Stomach (tissue), 9 donors: Measurements from ENCODE around the gene PTGIR. TPM values are rescaled to one million over a fixed set of nuclear protein-coding genes. Genes with fewer than 3 reads are reported as not detected.

Source experiments
- DNase-seq, 2 donors: peaks; one replicate each; pipeline versions ENCODE4 v3.0.0 to v3.0.0-alpha.2; 2013 to 2019
- H3K27ac ChIP-seq, 5 donors: fragments of 200-600 bp in 4 of 5; sonication (generic) in 4 of 5; one replicate each; pipeline ENCODE4 v1.5.1; 2013 to 2019; ENCODE audit warnings: mild to moderate bottlenecking in 1 of 5, moderate library complexity in 1 of 5
- H3K27me3 ChIP-seq, 3 donors: fragments of 200-600 bp; sonication (generic); one replicate each; pipeline ENCODE4 v1.5.1; 2017 to 2019; ENCODE audit warnings: mixed run types in 1 of 3
- H3K36me3 ChIP-seq, 4 donors: fragments of 200-600 bp; sonication (generic); 1 replicate in 3 of 4; 2 replicates in 1 of 4; pipeline ENCODE4 v1.5.1; 2016 to 2019
- H3K4me1 ChIP-seq, 4 donors: fragments of 200-600 bp; sonication (generic); one replicate each; pipeline ENCODE4 v1.5.1; 2016 to 2019
- H3K4me3 ChIP-seq, 4 donors: fragments of 200-600 bp; sonication (generic) in 3 of 4; one replicate each; pipeline ENCODE4 v1.5.1; 2016 to 2019; ENCODE audit warnings: mild to moderate bottlenecking in 1 of 4
- H3K9me3 ChIP-seq, 4 donors: fragments of 200-600 bp; sonication (generic); one replicate each; pipeline ENCODE4 v1.5.1; 2016 to 2019
- EP300 ChIP-seq: sonication (generic); formaldehyde crosslinking; IDR thresholded peaks from one replicate; pipeline ENCODE4 v1.6.1; 2017; ENCODE audit warnings: antibody characterized with exemption
- POLR2A ChIP-seq, 4 donors: fragments of 450-650 bp; IDR thresholded peaks; one replicate each; pipeline ENCODE4 v1.6.1; 2016; ENCODE audit warnings: antibody characterized with exemption in 4 of 4, control low read depth in 2 of 4, mild to moderate bottlenecking in 1 of 4, moderate library complexity in 1 of 4
- POLR2AphosphoS5 ChIP-seq, 3 donors: sonication (generic); formaldehyde crosslinking; IDR thresholded peaks; one replicate each; pipeline ENCODE4 v1.6.1; 2016; ENCODE audit warnings: antibody characterized with exemption in 3 of 3
- WGBS, 5 donors: extraction: QIAGEN DNeasy Blood & Tissue Kit in 3 of 5; methylation state at CpG; one replicate each; pipeline versions ENCODE4 v1.1.5 to v1.1.7; 2013 to 2018; 5-methylcytosine and 5-hydroxymethylcytosine counted together
- intact Hi-C: fragments of 100-400 bp; cut with DNase I; formaldehyde crosslinking; loops from one replicate; pipeline ENCODE4 v1.15.1; 2023; ENCODE audit warnings: low total_unique reads
- polyA plus RNA-seq, 3 donors: library from polyadenylated mRNA; stranded (reverse); fragments of 200-250 nt; gene quantifications; one replicate each; pipeline ENCODE4 v1.2.3, GENCODE V29; 2013
- total RNA-seq, 5 donors: library from RNA; depleted of rRNA; stranded (reverse); fragments of >200 nt; gene quantifications; one replicate each; pipeline versions ENCODE4 v1.1.0 to v1.2.3, GENCODE V29; 2014 to 2016
- TF ChIP-seq, protein P1 (sequence below), 7 experiments: fragments of 450-650 bp in 4 of 7; fragments of 200-600 bp in 3 of 7; sonication (generic) in 3 of 7; IDR thresholded peaks; one replicate each; pipeline ENCODE4 v1.5.1; 2016 to 2019; ENCODE audit warnings: antibody characterized with exemption in 7 of 7, control low read depth in 2 of 7, mild to moderate bottlenecking in 1 of 7
- donor health status: healthy with polysubstance abuse.
- donor health status: Bipolar disorder and iron deficiency.
- donor health status: healthy.

The PTGIR gene
- total and polyA plus RNA-seq, 8 donors = 1.6 to 6.7 (median 1.8) TPM; not detected in 2

DNA sequence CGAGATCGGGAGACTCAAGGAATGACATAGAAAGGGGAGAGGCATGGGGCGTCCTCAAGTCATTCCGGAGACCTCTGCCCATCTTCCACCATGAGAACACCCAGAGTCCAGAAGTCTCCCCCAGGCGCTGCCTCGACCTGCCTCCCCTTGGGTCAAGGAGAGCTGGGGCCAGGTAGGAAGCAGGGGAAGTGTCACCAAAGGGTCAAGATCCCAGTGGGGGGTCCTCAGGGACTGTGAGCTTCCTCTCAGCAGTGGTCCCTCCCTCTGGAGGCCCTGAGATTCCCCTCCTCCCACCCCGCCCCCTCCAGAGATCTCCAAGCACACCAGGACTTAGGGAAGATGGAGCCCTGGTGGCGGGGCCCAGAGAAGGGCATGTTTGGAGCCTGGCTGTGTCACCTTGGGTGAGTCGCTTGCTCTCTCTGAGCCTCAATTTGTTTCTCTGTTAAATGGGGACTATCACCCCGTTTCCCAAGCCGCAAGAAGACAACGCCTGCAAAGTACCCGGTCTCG lies 35.2 kb upstream of the PTGIR start:
- TF ChIP-seq, protein P1, sequence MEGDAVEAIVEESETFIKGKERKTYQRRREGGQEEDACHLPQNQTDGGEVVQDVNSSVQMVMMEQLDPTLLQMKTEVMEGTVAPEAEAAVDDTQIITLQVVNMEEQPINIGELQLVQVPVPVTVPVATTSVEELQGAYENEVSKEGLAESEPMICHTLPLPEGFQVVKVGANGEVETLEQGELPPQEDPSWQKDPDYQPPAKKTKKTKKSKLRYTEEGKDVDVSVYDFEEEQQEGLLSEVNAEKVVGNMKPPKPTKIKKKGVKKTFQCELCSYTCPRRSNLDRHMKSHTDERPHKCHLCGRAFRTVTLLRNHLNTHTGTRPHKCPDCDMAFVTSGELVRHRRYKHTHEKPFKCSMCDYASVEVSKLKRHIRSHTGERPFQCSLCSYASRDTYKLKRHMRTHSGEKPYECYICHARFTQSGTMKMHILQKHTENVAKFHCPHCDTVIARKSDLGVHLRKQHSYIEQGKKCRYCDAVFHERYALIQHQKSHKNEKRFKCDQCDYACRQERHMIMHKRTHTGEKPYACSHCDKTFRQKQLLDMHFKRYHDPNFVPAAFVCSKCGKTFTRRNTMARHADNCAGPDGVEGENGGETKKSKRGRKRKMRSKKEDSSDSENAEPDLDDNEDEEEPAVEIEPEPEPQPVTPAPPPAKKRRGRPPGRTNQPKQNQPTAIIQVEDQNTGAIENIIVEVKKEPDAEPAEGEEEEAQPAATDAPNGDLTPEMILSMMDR (IDR thresholded peaks at IDR 0.05) = no peak
- TF ChIP-seq EP300 = no peak
- no peak for TF ChIP-seq POLR2A (IDR thresholded peaks at IDR 0.05)
- TF ChIP-seq POLR2AphosphoS5 (IDR thresholded peaks at IDR 0.05) = no peak
- Histone ChIP-seq H3K9me3 (no peaks in the 10 kb centered on the region), H3K4me3 (peak overlapping the region; percentile 57 to 70 (median 64)), H3K4me1 (peaks cover 27 to 42% (median 36%) of the 10 kb centered on the region in 4 donors), H3K27ac (peak overlapping the region; percentile 53 to 90 (median 77)), H3K36me3 (no peaks in the 10 kb centered on the region), H3K27me3 (peaks cover 0 to 32% (median 23%) of the 10 kb centered on the region in 3 donors)
- intact Hi-C loops = loop anchor here (5.0 kb wide), 1 partner anchor 48 kb away; no protein-coding TSS in a partner anchor
- WGBS, 5 donors = 2 to 5% (median 4%) methylated on average over 11 to 14 of the region's 14 CpGs
- peak in 1 of 2 donors; percentile 85 for DNase-seq

DNA sequence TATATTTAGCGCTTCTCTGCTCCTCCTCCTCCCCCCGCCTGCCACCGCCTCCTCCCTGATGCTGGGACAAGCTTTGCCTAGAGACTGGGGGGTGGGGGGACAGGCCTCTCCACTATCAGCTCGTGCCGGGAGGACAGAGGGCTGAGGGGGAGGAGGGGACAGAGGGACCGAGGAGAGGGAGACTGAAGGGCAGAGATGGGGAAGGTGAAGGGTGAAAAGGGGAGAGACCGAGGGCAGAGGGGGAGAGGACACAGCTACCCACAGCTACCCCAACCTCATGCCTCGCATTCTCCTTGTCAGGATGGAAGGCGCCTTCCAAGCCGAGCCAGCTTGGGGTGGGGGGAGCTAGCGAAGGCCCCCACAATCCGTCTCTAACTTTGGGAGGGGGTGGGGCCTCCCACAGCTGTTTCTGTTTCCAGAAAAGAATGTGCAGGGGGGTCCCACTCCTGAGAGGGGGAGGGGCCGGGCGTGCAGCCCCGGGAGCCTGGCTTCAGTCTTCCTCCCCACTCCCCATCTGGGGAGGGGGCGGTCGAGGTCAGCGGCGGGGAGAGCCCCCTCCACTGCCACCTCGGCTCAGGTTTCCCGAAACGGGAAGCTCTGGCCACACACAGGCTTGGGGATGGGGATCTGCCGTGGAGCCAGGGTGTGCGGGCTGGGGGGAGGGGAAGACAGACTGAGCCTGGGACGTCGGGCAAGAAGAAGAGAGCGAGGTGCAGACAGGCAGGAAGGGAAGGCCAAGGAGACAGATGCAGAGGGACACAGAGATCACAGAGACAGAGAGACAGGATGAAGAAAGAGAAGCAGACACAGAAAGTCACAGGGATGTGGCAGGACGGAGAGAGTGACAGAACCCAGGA lies 34.5 kb upstream of the PTGIR start:
- 1 to 4% (median 3%) methylated on average over 24 to 28 of the region's 28 CpGs for WGBS, 5 donors
- H3K27me3 ChIP-seq = peaks cover 0 to 37% (median 23%) of the 10 kb centered on the region in 3 donors
- peaks cover 27 to 48% (median 38%) of the 10 kb centered on the region in 4 donors for H3K4me1 ChIP-seq
- no peaks in the 10 kb centered on the region for H3K9me3 ChIP-seq
- H3K36me3 ChIP-seq = no peaks in the 10 kb centered on the region
- intact Hi-C loops = loop anchor here (5.0 kb wide), 1 partner anchor 47 kb away; no protein-coding TSS in a partner anchor
- peak overlapping the region; percentile 16 to 90 (median 77) for H3K27ac ChIP-seq
- TF ChIP-seq EP300 (no peak), POLR2A (IDR thresholded peaks at IDR 0.05) (no peak), POLR2AphosphoS5 (IDR thresholded peaks at IDR 0.05) (no peak)
- TF ChIP-seq, protein P1 (IDR thresholded peaks at IDR 0.05) = no peak
- H3K4me3 ChIP-seq = peak overlapping the region; percentile 57 to 70 (median 64)
- DNase-seq = peak in 1 of 2 donors; percentile 80

DNA sequence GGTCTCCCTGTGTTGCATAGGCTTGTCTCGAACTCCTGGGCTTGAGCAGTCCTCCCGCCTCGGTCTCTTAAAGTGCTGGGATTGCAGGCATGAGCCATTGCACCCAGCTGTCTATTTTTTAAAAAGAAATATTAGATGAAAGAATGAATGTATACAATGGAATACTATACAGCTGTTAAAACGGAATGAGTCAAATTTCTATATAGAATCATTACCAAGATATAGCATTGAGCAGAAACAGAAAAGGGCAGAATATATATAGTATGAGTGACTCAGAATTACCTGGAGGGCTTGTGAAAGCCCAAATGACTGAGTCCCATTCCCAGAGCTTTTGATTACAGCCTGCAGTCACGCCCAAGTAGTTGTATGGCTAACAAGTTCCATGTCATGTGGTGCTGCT lies 31.7 kb upstream of the PTGIR start:
- H3K4me1 ChIP-seq = peaks cover 22 to 56% (median 37%) of the 10 kb centered on the region in 4 donors
- no peaks in the 10 kb centered on the region for H3K9me3 ChIP-seq
- H3K27me3 ChIP-seq = peaks cover 0 to 62% (median 27%) of the 10 kb centered on the region in 3 donors
- no peak overlapping the region for H3K4me3 ChIP-seq
- no peak for DNase-seq
- 87 to 95% (median 92%) methylated on average over 5 of the region's 5 CpGs for WGBS, 5 donors
- intact Hi-C loops = no loop called here
- peak overlapping the region in 1 of 5 donors; percentile 43 for H3K27ac ChIP-seq
- H3K36me3 ChIP-seq = peaks cover 0 to 7% (median 0%) of the 10 kb centered on the region in 4 donors
- TF ChIP-seq, protein P1 (IDR thresholded peaks at IDR 0.05) = no peak
- no peak for TF ChIP-seq POLR2AphosphoS5 (IDR thresholded peaks at IDR 0.05)
- no peak for TF ChIP-seq EP300
- no peak for TF ChIP-seq POLR2A (IDR thresholded peaks at IDR 0.05)

DNA sequence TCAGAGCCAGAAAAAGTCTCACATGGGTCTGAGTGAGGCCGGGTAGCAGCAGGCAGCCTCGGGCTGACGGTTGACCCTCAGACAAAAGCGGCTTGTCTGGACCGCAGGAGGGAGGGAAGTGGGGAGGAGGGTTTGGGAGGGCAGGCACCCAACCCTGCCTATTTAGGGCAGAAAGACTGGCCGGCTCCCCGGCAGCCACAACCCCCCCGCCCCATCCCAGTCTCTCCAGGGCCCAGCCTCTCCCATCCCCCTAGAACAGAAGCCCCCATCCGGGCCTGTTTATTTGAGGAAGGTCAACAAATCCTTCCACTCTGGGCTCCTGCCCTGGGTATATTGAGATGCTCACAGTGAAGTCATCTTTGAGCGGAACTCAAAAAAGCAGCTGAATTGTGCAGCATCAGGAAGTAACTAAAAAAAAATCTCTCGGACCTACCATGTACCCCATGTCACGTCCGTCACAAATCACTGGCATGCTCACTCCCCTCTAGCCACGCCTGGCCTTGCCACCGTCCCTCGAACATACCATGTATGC lies 29.8 kb upstream of the PTGIR start:
- no peaks in the 10 kb centered on the region for H3K9me3 ChIP-seq
- peaks cover 0 to 10% (median 0%) of the 10 kb centered on the region in 4 donors for H3K36me3 ChIP-seq
- intact Hi-C loops = no loop called here
- 24 to 33% (median 30%) methylated on average over 13 to 16 of the region's 16 CpGs for WGBS, 5 donors
- TF ChIP-seq EP300 = no peak
- TF ChIP-seq, protein P1 (IDR thresholded peaks at IDR 0.05) = no peak
- no peak for TF ChIP-seq POLR2AphosphoS5 (IDR thresholded peaks at IDR 0.05)
- TF ChIP-seq POLR2A (IDR thresholded peaks at IDR 0.05) = no peak
- H3K27ac ChIP-seq = peak overlapping the region in 4 of 5 donors; percentile 60 to 76 (median 72)
- H3K27me3 ChIP-seq = peaks cover 0 to 70% (median 27%) of the 10 kb centered on the region in 3 donors
- peaks cover 7 to 41% (median 25%) of the 10 kb centered on the region in 4 donors for H3K4me1 ChIP-seq
- DNase-seq = peak in 1 of 2 donors; percentile 84
- H3K4me3 ChIP-seq = no peak overlapping the region
